HG02588 (cell line): ENCODE data around the gene CDK10.

Source experiments
- ATAC-seq: cut with Tn5 transposase; IDR thresholded peaks from one replicate; pipeline ENCODE4 v1.9.1; 2021; ENCODE audit warnings: mild to moderate bottlenecking, moderate library complexity; ENCODE audit not compliant: unreplicated experiment

CDK10 gene

GRCh38 chr16:89710709-89711564 is 24.4 kb downstream of the CDK10 start:
- no peak for ATAC-seq

- no peak for ATAC-seq
Measured at GRCh38 chr16:89711601-89712273, 25.2 kb downstream of the CDK10 start.

- ATAC-seq = no peak
Measured at GRCh38 chr16:89712274-89712781, 25.8 kb downstream of the CDK10 start.

GRCh38 chr16:89716493-89716892 is 30.0 kb downstream of the CDK10 start:
- no peak for ATAC-seq

- ATAC-seq = no peak
Measured at GRCh38 chr16:89716916-89717687, 30.6 kb downstream of the CDK10 start.

- no peak for ATAC-seq
Measured at GRCh38 chr16:89717688-89718505, 31.4 kb downstream of the CDK10 start.

- ATAC-seq = peak; percentile 19
Measured at GRCh38 chr16:89720551-89720812, 34.0 kb downstream of the CDK10 start.

GRCh38 chr16:89720813-89721545 is 34.5 kb downstream of the CDK10 start, which contains the start of the genes VPS9D1 and ZNF276:
Gene VPS9D1 (minus strand): TSS chr16:89720898. CDS start chr16:89720861, 37 bp downstream.
Gene ZNF276 (plus strand): TSS chr16:89721537. CDS start chr16:89721641, 104 bp downstream.
- peak; percentile 45 for ATAC-seq

GRCh38 chr16:89721546-89722391 is 35.3 kb downstream of the CDK10 start:
- peak; percentile 27 for ATAC-seq

- peak; percentile 4 for ATAC-seq
Measured at GRCh38 chr16:89722392-89723278, 36.1 kb downstream of the CDK10 start.

GRCh38 chr16:89723279-89724250 is 37.1 kb downstream of the CDK10 start:
- ATAC-seq = no peak

GRCh38 chr16:89727406-89728120 is 41.1 kb downstream of the CDK10 start:
- no peak for ATAC-seq

- no peak for ATAC-seq
Measured at GRCh38 chr16:89729293-89729692, 42.8 kb downstream of the CDK10 start.

GRCh38 chr16:89729863-89730593 is 43.5 kb downstream of the CDK10 start:
- no peak for ATAC-seq

- no peak for ATAC-seq
Measured at GRCh38 chr16:89730610-89731234, 44.2 kb downstream of the CDK10 start.
